NCI-H2196 (cell line): ENCODE data around the gene TRAF1.

ENCODE experiments used
- DNase-seq: peaks from one replicate; lab custom pipeline; 2025; ENCODE audit not compliant: unreplicated experiment; lab: John Stamatoyannopoulos, UW

Gene TRAF1

DNA sequence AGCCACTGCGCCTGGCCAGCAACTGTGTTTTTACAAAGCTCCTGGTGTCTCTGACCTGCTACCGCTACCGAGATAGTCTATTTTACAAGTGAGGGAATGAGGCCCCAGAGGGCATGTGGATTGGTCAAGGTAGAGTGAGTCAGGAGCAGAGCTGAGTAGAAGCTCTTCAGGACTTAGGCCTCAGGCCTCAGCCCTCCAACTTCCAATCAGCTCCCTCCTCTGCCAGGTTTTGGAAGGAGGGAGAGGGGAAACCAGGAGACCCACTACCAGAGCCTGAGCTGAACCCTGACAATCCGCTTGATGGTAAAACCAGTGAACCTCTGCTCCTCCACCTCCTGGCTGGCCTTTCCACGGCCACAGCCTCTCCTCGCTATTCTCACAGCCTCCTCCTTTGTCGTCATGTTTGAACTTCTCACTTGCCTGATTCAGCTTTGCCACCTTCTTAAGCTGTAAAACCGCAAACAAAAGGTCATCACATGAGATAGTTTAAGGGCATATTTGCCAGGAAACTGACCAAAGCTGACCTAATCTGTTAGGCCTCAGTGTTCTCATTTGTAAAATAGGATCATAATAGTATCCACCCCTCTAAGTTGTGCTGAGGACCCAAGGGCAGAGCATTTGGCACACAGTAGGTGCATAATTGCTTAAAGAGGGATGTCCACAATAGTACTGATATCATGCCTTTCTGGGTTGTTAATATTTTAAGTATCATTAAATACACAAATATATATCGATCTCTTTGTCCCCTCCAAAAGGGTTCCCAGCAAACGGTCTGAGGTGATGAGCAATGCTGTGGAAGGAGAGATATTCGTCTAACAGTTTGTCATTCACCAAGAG, 1.7 kb downstream of the TRAF1 start:
- no peak for DNase-seq

DNA sequence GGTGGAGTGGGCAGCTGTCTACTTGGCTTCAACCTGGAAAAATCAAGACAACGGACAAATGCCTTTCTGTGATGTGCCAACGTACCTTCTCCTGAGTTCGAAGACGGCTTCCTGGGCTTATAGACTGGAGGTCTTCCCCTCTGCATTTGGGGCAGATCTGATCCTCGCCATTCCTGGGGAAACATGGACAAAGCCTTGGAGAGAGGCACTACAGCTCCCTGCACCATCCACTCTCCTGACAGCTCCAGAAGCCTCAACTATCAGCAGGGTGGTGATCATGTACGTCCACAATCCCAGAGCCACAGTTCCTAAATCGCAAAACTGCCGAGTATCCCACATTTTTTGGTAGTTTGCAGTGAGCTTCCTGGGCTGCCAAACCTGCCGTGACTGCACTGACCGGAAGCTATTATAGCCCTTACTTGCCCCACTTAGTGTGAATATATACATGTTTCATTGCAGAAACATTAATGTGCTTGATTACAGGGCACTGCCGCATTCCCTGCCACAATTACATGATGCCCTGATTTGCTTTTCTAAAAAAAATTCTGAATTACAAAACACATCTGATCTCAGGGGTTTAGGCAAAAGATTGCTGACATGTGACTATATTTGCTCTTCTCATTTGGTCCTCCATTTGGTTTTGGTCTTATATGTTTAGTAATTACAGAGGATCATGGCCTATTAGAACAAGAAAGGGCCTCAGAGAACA, 2.8 kb downstream of the TRAF1 start:
- DNase-seq: no peak

DNA sequence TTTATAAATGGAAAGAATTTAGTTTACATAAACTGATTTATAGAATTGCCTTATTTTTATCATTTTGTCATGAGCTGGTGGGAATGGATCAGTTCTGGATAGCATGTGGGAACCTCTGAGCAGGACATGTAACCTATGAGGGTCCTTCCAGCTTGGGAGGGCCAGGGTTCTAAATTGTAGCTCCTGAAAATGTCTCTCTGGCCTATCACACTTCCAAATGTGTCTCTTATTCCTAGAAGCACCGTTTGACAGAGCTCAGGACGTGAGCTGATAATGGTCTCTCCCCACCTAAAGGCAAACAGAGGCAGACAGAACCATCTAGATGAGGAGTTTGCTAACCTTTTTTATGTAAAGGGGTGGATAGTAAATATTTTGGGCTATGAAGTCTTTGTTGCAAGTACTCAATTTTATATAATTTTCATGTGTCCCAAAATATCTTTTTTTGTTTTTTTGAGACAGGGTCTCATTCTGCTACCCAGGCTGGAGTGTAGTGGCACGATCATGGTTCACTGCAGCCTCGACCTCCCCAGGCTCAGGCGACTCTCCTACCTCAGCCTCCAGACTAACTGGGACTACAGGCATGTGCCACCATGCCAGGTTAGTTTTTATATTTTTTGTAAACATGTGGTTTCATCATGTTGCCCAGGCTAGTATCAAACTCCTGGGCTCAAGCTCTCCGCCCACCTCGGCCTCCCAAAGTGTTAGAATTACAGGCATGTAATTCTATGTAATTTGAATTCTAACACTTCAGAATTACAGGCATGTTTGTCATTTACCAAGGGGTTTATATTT, 4.0 kb downstream of the TRAF1 start:
- no peak for DNase-seq

DNA sequence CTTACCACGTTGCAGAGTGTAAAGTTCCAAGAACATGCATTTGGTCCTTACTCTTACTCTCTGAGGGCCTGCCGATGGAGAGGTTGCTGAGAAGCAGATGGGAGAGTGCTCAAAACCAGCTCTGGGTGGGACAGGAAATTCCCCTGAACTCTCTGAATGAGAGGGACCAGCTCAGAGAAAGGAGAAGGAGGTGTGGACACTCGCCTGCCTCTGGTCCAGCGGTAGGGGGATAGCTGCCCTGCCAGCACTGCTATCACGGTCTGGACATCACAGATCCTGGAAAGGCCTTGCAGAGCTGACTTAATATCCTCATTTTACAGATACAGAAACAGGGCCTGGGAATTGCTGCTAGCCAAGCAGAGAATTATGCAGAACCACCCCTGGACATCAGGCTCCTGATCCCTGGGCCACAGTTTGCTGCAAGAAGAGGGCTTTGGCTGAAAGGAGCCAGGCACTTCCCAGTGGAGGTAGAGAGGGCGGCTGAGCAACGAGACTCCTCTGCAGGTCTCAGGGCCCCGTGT, 4.9 kb downstream of the TRAF1 start:
- no peak for DNase-seq

DNA sequence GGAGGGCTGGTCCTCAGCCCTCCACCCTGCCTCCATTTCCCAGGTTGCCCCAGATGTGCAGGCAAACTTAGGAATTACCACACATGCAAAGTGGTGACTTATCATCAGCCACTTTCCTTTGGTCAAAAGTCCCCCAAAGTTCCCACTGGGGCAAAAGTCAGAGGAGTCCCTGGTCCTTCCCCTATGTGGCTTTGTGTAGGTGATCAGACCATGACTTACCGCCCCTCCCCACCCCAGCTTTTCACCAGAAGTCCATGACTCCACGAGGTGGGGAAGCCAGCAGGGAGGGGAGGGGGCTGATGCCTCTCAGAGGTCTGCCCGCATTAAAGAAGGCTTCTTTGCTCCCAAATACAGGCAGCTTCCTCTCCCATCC, 5.8 kb downstream of the TRAF1 start:
- no peak for DNase-seq

DNA sequence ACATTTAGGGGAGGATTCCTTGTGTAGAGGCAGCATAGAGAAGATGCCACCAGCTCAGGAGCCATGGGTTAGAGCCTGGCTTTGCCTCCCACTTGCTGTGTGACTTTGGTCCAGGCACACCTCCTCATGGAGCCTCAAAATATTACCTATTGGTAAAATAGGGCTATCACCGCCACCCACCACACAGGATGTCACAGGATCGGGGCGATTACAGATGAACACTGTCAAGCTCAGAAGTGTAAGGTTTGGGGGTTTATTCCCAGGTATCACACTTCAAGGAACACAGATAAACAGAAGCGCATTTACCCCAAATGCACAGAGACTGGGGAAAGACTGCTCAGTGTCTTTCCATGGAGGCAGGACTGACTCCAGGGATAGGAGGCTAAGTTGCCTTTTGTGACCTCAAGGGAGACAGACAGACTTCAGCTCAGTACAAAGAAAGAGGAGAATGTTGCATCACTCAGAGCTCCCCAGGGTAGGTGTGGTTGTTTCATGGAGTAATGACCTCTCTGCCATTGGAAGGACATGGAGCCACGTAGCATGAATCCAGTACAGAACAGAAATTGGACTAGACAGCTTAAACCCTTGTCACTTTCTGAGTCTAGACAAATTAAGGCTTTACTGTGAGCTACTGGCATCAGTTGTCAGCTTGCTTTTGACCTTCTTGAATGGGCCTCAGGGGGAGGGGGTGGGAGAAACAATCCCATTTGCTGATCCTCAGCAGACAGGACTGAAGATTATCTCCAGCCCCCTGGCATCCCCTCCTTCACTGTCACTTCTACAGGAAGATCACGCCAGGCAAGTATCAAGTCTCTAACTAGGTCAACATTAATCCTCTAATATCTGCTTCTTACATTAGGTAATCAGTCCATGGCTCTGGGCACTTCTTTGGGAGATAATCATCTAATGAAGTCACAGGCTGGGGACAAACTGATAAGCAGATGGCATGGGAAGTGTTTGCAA, 6.5 kb downstream of the TRAF1 start:
- DNase-seq: no peak

DNA sequence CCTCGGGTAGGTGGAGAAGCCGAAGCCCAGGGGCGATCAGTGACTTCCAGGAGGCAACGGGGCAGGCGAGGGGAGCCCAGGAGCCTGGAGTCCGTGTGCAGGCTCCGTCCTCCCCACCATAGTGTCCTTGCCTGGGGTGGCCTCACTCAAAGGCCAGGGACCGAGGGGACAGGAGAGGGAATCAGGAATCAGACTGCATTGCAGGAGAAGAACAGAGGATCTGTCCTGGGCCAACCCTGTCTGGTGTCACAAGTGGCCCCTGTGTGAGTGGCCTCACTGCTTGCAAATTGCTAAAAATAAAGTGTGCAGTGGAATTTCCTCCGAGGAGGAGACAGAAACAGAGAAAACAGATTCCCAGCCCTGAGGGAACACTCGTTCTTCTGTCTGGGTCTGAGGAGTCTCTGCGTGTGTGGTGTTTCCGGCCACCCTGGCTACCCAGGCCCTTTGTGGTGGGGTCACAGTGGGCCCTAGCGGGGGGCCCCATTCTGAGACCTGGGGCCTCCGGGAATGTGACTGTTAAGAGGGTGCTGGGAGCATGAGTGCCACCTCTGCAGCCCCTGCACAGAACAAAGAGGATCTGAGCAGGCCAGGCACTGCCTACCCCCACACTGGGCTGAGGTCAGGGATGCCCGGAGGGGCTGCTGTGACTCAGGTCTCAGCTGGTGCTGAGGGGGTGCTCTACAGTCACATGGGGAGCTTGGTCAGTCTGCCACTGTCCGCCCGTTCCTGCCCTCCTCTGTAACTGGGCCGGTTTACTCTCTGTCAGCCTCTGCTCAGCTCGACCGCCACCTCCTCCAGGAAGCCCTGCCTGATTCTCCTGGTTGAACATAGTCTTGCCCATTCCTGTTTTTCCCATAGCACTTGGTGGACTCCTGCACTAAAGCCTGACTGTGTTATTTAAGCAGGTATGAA, 7.4 kb downstream of the TRAF1 start:
- no peak for DNase-seq

DNA sequence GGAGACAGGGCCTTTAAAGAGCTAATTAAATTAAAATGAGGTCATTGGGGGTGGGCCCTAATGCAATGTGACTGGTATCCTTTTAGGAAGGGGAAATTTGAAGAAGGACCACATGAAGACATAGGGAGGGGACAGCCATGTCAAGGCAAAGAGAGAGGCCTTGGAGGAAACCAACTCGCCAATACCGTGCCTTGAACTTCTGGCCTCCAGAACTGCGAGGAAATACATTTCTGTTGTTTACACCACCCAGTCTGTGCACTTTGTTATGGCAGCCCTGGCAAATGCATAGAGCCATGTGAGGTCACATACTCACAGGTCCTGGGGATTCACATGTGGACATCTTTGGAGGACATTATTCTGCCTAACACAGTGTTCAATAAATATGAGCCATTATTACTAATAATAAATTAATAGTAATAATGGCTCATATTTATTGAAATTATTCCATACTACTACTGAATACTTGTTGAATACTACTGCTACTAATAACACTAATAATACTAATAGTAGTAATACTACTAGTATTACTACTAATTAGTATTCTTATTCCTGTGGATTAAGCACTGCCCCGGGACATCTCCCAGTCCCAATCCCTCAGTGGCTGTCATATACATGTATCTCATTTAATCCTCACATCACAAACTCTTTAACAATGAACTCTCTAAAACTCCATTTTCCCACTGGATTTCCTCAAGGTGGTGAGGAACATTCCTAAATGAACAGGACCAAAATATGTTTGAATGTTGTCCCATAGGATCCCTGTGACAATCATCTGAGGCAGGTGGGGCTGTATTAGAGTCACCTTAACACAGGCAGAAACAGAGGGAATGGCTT, 8.4 kb downstream of the TRAF1 start:
- no peak for DNase-seq

DNA sequence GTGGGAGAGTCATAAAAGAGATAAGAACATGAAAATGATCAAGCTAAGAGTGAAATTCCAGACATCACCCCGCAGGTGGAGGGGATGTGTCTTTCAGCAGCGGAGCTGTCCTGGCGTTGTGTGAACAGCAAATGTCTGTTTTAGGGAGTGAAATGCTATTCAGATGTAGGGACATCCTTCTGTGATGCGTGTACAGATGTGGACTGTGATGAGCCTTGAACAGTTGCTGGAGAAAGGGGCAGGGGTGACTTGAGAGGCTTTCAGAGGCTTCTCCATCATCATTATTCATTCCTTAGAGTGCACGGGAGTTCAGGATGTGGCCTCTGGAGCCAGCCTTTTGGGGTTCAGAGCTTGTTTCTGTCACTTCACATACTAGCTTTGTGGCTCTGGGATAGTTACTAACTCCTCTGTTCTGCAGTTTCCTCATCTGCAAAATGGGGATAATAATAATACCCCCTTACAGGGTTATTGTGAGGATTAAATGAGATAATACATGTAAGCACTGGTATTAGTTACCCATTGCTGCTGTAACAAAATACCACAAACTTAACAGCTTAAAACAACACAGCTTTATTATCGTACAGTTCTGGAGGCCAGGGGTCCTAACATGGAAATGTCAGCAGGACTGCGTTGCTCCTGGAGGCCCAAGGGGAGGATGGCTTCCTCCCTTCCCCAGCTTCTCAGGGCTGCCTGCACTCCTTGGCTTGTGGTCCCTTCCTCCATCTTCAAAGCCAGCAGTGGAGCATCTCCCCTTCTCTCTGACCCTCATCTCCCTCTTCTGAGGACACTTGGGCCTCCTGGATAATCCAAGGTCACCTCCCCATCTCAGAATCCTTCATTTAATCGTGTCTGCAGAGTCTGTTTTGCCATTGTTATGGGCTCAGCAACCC, 9.4 kb downstream of the TRAF1 start:
- no peak for DNase-seq

DNA sequence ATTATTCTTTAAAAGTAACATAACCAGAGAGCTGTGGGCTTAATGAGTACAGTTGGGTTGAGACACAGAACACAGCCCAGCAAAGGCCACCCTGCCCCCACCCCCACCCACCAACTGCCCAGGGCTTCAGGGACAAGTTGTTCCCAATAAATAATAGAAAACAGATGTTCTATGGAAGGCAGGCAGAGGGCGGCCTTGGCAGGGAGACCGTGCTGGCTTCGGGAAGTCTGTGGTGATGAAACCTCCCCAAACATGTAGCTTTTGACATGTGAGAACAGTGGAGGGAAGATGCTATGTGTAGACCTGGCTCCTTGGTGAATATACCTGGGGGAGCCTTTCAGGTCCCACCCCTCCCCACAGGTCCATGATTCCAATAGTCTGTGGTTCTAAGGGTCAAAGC, 10.0 kb downstream of the TRAF1 start:
- no peak for DNase-seq

DNA sequence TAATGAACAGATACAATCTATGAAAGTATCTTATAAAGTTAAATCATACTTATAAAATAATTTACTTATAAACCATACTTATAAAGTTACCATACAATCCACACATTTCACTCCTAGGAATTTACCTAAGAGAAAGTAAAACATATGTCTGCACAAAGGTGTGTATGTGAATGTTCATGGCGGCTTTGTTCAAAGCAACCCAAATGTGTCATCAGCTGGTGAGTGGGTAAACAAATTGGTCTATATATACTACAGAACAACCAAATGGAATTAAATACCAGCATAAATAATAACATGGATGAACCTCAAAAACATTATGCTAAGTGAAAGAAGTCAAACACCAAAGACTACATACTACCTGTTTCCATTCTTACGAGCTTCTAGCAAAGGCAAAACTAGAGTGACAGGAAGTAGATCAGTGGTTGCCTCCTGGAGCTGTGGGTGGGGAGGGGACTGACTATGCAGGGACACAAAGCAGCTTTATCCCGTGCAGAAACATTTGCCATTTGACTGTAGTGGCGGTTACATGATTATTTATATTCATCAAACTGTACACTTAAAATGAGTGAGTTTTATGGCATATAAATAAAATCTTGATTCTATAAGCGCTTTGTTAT, 10.6 kb downstream of the TRAF1 start:
- no peak for DNase-seq

DNA sequence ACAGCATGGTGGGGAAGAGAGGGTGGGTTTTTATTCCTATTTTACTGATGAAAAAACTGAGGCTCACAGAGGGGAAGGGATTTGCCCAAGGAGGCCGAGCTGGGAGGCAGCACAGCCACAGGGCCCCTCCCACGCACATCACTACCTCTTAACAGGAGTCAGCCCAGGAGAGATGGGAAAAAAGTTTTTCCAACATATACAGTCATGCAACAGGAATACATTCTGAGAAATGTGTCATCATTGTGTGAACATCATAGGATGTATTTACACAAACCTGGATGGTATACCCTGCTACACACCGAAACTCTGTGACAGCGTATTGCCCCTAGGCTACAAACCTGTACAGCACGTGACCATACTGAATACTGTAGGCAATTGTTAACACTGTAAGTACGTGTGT, 11.6 kb downstream of the TRAF1 start:
- DNase-seq: no peak

DNA sequence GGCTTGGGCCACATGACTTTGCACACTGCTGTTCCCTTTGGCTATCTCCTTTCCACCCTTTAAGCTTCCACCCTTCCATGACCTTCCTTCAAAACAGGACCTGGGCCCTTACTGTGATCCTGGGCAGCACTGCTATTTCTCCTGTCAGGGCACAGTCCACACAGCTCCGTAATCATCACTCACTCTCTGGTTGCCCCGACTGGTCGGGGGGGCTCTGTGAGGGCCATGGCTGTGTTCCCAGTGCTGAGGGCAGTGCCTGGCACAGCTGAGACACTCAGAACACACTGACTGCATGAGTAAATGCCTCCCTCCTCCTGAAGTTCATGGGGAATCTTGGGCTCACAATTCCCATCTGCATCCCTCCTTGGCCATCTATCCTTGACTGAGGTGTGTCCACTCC, 12.2 kb downstream of the TRAF1 start:
- no peak for DNase-seq

DNA sequence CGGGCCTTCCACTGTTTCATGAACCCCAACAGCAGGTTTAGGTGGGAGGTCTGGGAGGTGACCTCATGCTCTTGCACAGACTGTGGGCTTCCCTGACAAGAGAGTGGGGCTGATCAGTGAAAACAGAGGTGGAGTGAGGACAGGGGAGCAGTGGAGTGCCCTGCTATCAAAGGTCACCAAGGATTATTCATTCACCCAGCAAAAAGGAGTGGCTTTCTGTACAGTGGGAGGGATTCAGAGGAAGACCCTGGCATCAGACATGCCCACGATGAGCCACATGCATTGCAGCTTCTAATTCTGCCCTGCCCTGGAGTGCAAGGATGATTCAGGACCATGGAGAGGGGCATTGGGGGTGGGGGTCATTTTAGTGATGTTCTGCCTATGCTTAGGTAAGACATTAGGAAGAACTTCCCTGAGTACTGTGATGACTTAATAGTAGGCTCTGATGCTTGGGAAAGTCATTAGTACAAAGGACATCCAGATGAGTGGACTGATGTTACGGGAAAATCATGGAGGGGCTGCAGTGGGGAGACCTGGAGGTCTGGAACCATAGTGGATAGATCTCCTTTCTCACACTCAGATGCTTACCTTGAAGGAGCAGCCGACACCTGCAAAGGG, 12.8 kb downstream of the TRAF1 start:
- DNase-seq: no peak

DNA sequence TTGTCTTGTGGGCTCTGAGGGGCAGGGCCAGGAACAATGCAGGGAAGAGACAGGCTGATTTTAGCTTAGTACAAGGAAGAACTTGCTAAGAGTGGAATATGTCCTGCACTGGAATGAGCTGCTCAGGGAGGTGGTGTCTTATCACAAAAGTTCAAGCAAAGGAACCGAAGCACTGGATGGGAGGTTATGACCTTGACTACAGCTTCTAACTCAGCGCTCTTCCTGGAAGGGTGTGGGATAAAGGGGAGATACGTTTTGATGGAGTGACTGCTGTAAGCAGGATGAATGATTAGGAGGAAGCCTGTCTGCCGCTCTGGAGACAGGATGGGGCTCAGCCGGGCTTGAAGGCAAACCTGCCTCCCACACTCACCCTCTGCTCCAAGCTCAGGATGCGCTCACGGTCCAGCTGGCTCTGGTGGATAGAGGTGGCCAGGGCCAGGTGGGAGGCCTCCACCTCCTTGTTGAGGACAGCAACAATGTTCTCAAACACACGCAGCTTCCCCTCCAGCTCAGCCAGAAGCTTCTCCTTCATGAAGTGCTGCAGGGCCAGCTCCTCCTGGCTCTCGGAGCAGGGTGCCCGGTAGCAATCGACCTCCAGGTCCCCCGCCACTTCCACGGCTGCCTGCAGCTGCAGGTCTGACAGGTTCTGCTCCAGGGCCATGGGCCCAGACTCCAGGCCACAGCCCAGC, 13.5 kb downstream of the TRAF1 start:
- DNase-seq: no peak

DNA sequence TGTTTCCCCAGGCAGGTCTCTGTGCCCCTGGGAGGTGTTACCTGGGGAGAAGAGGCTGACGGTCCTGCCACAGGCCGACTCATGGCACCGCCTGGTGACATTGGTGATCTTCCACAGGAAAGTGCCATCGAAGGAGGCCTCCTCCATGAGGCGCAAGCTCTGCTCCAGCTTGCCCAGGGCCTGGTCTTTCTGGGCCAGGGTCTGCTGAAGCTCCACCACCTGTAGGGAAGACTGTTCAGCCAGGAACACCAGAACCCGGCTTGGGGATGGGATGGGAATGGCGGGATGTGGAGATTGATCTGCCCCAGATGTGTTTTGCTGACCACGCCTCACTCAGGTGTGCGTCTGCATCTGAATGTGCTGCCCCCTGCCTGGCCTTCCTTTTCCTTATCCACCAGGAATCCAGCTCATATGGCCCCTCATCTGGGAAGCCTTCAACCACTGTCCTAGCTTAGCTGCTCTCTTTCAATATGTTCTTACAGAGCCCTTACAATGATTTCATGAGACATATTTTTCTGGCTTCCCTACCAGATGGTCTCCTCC, 15.2 kb downstream of the TRAF1 start:
- no peak for DNase-seq
